ENCODE results near the gene CDK2. TPM values are rescaled to one million over a fixed set of nuclear protein-coding genes. Genes with fewer than 3 reads are reported as not detected.
A peak's percentile ranks its signal among the peaks of the same experiment; 100 is the strongest.

CDK2 gene
- total RNA-seq, 2 experiments from 2014 or later, result 15.8 to 16.0 TPM

GRCh38 chr12:55929306-55929791, 37.3 kb upstream of the CDK2 start:
- ATAC-seq (ENCODE audit: poor library complexity) (peak; percentile 62), DNase-seq (peak; percentile 74 to 97 (median 90))
- peak overlapping the region; percentile 99 for H3K4me3 Mint-ChIP-seq
- no peaks in the 10 kb centered on the region for H3K9me3 Mint-ChIP-seq
- H3K36me3 Mint-ChIP-seq (ENCODE audit: low read depth), result peaks cover 79% of the 10 kb centered on the region
- ChIA-PET POLR2A (interaction anchor here (0.9 to 18.6 kb wide), 21 partner anchors 10 to 213 kb away, joined by 3 to 251 read pairs (median 6); partner anchors contain the start of genes BLOC1S1, CD63, DNAJC14 and ESYT1), CTCF (interaction anchor here (1.3 to 8.9 kb wide), 3 partner anchors 11 to 191 kb away, joined by 7 to 86 read pairs (median 10); partner anchors contain the start of gene DNAJC14)
- Histone ChIP-seq H3K27ac (ENCODE audit: low read depth in 1 of 2, low read length in 2 of 2) (peak overlapping the region; percentile 50 to 93), H3K4me1 (ENCODE audit: insufficient read depth, low read length) (peaks cover 58% of the 10 kb centered on the region), H3K4me3 (ENCODE audit: low read length) (peak overlapping the region; percentile 98), H3K36me3 (ENCODE audit: insufficient read depth, low read length) (peaks cover 25% of the 10 kb centered on the region), H3K9me3 (ENCODE audit: control insufficient read depth in 1 of 2, insufficient read depth in 1 of 2, low read length in 2 of 2) (no peaks in the 10 kb centered on the region), H3K27me3 (ENCODE audit: control insufficient read depth in 1 of 2, insufficient read depth in 2 of 2, low read length in 2 of 2) (no peaks in the 10 kb centered on the region)
- H3K27ac Mint-ChIP-seq, result peak overlapping the region; percentile 97
- intact Hi-C loops (cut with DNase I, micrococcal nuclease), result loop anchor here (1.0 to 5.0 kb wide), 5 partner anchors 11 to 191 kb away; partner anchors contain the start of genes RPL41 (in 2 of the 2), ZC3H10 (in 2 of the 2) and DNAJC14 (in 1 of the 2)
- H3K4me1 Mint-ChIP-seq (ENCODE audit: low read depth), result peaks cover 55% of the 10 kb centered on the region
- no peak for TF ChIP-seq CTCF (IDR thresholded peaks at IDR 0.05)
- H3K27me3 Mint-ChIP-seq, result no peaks in the 10 kb centered on the region

- no peaks in the 10 kb centered on the region for H3K9me3 Mint-ChIP-seq
- ChIA-PET POLR2A (interaction anchor here (0.8 to 18.6 kb wide), 26 partner anchors 9 to 758 kb away, joined by 3 to 251 read pairs (median 6); partner anchors contain the start of genes BLOC1S1, CD63, DNAJC14 and ESYT1), CTCF (interaction anchor here (0.6 to 8.9 kb wide), 7 partner anchors 10 to 193 kb away, joined by 3 to 86 read pairs (median 7); partner anchors contain the start of genes DNAJC14, ORMDL2 and SARNP)
- peak; percentile 58 to 87 (median 79) for DNase-seq
- H3K27me3 Mint-ChIP-seq, result no peaks in the 10 kb centered on the region
- Histone ChIP-seq H3K27me3 (ENCODE audit: control insufficient read depth in 1 of 2, insufficient read depth in 2 of 2, low read length in 2 of 2) (no peaks in the 10 kb centered on the region), H3K4me1 (ENCODE audit: insufficient read depth, low read length) (peaks cover 65% of the 10 kb centered on the region), H3K4me3 (ENCODE audit: low read length) (peak within 1 kb of the TSS; percentile 98), H3K27ac (ENCODE audit: low read depth in 1 of 2, low read length in 2 of 2) (peak within 1 kb of the TSS; percentile 83 to 93), H3K36me3 (ENCODE audit: insufficient read depth, low read length) (peaks cover 36% of the 10 kb centered on the region), H3K9me3 (ENCODE audit: control insufficient read depth in 1 of 2, insufficient read depth in 1 of 2, low read length in 2 of 2) (no peaks in the 10 kb centered on the region)
- peak within 1 kb of the TSS; percentile 97 for H3K27ac Mint-ChIP-seq
- ATAC-seq (ENCODE audit: poor library complexity), result peak; percentile 36
- peaks cover 83% of the 10 kb centered on the region for H3K36me3 Mint-ChIP-seq (ENCODE audit: low read depth)
- intact Hi-C loops (cut with DNase I, micrococcal nuclease), result loop anchor here (1.0 to 5.0 kb wide), 4 partner anchors 44 to 706 kb away; partner anchors contain the start of genes ORMDL2 (in 1 of the 2), RAB5B (in 1 of the 2) and RPS26 (in 1 of the 2)
- peak within 1 kb of the TSS; percentile 99 for H3K4me3 Mint-ChIP-seq
- peak; percentile 76 for TF ChIP-seq CTCF (IDR thresholded peaks at IDR 0.05)
- H3K4me1 Mint-ChIP-seq (ENCODE audit: low read depth), result peaks cover 56% of the 10 kb centered on the region
Observed at GRCh38 chr12:55930771-55931316, 35.8 kb upstream of the CDK2 start, which contains the start of gene DGKA. DGKA (plus strand) TSS chr12:55931162; CDS start chr12:55936504, 5,342 bp downstream.

GRCh38 chr12:55931317-55931779, 35.3 kb upstream of the CDK2 start:
- ChIA-PET POLR2A (interaction anchor here (1.4 to 18.6 kb wide), 11 partner anchors 8 to 193 kb away, joined by 3 to 251 read pairs (median 15); partner anchors contain the start of genes DNAJC14, ORMDL2, RAB5B and SARNP), CTCF (interaction anchor here (6.6 to 8.9 kb wide), 2 partner anchors 9 to 193 kb away, joined by 31 to 86 read pairs; no protein-coding TSS in a partner anchor)
- peak in 1 of 14 experiments; percentile 25 for DNase-seq
- Histone ChIP-seq H3K27me3 (ENCODE audit: control insufficient read depth in 1 of 2, insufficient read depth in 2 of 2, low read length in 2 of 2) (no peaks in the 10 kb centered on the region), H3K27ac (ENCODE audit: low read depth in 1 of 2, low read length in 2 of 2) (peak overlapping the region; percentile 83 to 93), H3K36me3 (ENCODE audit: insufficient read depth, low read length) (peaks cover 41% of the 10 kb centered on the region), H3K4me1 (ENCODE audit: insufficient read depth, low read length) (peaks cover 65% of the 10 kb centered on the region), H3K4me3 (ENCODE audit: low read length) (peak overlapping the region; percentile 98), H3K9me3 (ENCODE audit: control insufficient read depth in 1 of 2, insufficient read depth in 1 of 2, low read length in 2 of 2) (no peaks in the 10 kb centered on the region)
- Mint-ChIP-seq H3K9me3 (no peaks in the 10 kb centered on the region), H3K36me3 (ENCODE audit: low read depth) (peaks cover 83% of the 10 kb centered on the region), H3K27ac (peak overlapping the region; percentile 97), H3K27me3 (no peaks in the 10 kb centered on the region), H3K4me1 (ENCODE audit: low read depth) (peaks cover 56% of the 10 kb centered on the region), H3K4me3 (peak overlapping the region; percentile 99)
- no peak for TF ChIP-seq CTCF (IDR thresholded peaks at IDR 0.05)
- no peak for ATAC-seq (ENCODE audit: poor library complexity)
- intact Hi-C loops (cut with DNase I, micrococcal nuclease), result loop anchor here (2.0 to 5.0 kb wide), 3 partner anchors 43 to 705 kb away; partner anchors contain the start of genes RAB5B (in 1 of the 2) and RPS26 (in 1 of the 2)

All from CD4-positive, alpha-beta T cell (primary cell).